Retinal pigment epithelial cell (primary cell): Measurements from ENCODE around the gene G2E3.
"Not testable (repeated sequence)": the region's sequence is repeated elsewhere in the genome, so short reads cannot be mapped to it uniquely, and the experiment has no call there.

Experiments used
- DNase-seq: peaks from one replicate; pipeline ENCODE4 v3.0.0-alpha.2; 2010; ENCODE audit warnings: low read depth
- H3K4me3 ChIP-seq: 2 replicates; pipeline ENCODE4 v1.5.1; 2011; ENCODE audit warnings: mild to moderate bottlenecking, low read length, control low read depth, moderate library complexity
- CTCF ChIP-seq: conservative IDR thresholded peaks from 2 replicates; pipeline ENCODE4 v1.5.1; 2011; ENCODE audit warnings: low read depth, low read length, control low read depth, inconsistent platforms

The G2E3 gene

DNA sequence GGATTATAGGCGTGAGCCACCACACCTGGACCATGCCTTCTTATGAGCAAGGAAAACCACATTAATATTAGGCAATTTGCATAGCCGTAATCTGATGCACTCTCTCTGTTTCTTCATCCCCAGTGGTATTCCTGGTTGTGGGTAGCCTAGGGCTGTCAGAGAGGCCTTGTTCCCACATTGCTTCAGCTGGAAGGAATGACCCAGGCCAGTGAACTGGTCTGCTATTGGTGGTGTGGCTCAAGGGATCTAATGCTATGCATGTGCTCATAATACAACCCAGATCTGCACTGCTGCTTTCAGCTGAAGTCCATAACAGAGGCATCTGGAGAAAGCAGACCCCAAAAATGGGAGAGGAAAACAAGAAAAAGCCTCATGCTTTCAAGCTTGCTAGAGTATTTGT is 33.1 kb upstream of the G2E3 start:
- no peak for DNase-seq
- H3K4me3 ChIP-seq: no peak overlapping the region
- TF ChIP-seq CTCF: no peak

DNA sequence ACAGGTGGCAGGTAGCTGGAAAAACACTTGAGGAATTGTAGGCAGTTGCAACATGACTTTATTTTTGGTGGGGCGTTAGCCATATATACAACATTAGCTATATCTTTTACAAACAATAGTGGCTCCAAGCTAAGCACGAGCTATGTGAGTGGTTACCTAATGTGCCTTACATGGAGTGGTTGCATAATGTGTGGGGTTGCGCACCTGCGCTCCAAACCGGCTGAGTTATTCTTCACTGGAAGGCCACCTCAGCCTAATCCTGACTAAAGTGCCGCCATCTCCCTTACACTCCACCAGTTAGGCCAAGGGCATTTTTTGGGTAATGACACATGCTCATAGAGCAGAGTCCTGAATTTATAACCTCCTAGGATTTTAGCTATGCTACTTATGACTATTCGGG is 31.8 kb upstream of the G2E3 start:
- DNase-seq: no peak
- H3K4me3 ChIP-seq: no peak overlapping the region
- no peak for TF ChIP-seq CTCF

GRCh38 chr14:30528119-30528518 is 30.8 kb upstream of the G2E3 start:
- DNase-seq: no peak
- no peak overlapping the region for H3K4me3 ChIP-seq
- no peak for TF ChIP-seq CTCF

DNA sequence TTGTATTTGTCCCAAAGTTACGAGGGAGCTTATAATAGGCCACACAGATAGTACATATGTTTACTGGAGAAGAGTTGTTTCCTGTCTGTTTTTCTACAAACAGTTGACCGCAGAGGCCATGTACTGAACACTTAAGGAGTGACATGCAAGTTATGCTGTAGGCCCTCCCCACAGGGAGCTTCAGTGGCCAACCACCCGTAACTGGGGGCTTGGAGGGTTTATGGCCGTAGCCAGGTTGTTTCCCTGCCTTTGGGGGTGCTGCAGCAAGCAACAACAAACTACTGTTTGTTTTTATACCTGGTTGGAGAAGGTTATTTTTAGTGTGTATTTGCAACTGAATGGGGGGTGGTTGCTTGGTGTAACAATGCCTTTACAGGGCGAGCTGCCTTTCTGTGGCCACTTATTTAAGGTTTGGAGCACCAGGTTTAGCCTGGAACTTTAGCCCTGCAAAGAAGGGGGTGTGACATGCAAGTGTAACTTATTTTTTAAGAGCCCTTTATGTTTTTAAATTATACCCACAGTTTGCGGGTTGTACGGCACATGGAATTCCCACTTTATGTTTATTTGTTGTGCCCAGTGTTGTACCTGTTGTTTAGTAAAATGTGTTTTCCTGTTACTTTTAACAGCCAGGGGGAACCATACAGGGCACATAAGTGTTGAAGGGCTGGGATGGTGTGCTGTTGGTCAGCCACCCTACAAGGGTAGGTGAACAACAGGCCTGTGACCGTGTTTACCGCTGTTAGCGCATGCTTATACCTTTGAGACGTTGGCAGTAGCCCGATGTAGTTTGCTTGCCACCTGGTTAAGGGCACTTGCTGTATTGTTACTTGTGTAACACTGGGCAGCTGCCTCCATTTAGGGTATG is 29.9 kb upstream of the G2E3 start:
- no peak overlapping the region for H3K4me3 ChIP-seq
- TF ChIP-seq CTCF: no peak
- DNase-seq: no peak

DNA sequence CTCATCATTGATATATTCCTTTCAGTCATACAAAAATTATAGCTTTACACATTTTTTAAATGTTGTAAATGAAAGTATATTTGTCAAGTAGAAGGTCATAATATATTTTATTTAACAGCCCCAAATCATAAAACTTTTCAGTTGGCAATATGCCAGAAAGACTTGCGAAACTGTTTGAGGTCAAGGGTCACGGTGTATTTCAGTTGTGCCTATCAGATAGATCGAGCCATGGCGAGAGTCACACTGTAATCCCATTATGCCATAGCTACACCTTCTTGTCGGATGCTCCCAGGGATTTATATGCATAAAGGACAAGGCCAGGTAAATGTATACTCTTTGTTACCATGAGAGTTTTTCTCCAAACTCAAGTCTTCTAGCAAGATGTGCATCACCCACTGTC is 26.7 kb upstream of the G2E3 start:
- H3K4me3 ChIP-seq: no peak overlapping the region
- TF ChIP-seq CTCF: no peak
- no peak for DNase-seq

- H3K4me3 ChIP-seq: no peak overlapping the region
- TF ChIP-seq CTCF: no peak
- DNase-seq: no peak
Measured at GRCh38 chr14:30533126-30533525, 25.8 kb upstream of the G2E3 start.

DNA sequence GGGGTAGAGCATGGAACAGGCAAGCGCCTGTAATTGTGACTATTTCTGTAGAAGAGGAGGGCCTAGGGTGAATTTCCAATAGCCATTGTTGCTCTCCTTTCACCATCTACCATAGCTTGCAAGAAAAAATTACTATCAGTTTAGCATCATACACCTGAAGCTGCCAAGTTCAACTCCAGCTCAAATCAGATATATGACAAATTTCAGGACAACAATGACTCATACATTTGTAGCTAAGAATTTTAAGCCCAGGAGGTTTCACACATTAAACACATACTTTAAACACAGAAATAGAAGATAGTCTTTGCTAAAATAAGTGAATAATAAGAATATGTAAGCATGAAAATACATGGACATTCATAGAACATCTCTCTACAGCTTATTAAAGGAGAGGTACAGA is 17.6 kb upstream of the G2E3 start:
- DNase-seq: no peak
- no peak for TF ChIP-seq CTCF

GRCh38 chr14:30546735-30547134 is 12.2 kb upstream of the G2E3 start:
- not testable (repeated sequence) for H3K4me3 ChIP-seq, DNase-seq

More for the DNA sequence above, 17.6 kb upstream of the G2E3 start:
- no peak overlapping the region for H3K4me3 ChIP-seq
